ENCODE data around the gene SYNE1.

SYNE1 gene

GRCh38 chr6:152267967-152268845, 369.0 kb downstream of the SYNE1 start:
- DNase-seq, result no peak

GRCh38 chr6:152265651-152266050, 371.5 kb downstream of the SYNE1 start:
- DNase-seq, result no peak

GRCh38 chr6:152263582-152263981, 373.6 kb downstream of the SYNE1 start:
- DNase-seq, result no peak

GRCh38 chr6:152261179-152261578, 376.0 kb downstream of the SYNE1 start:
- no peak for DNase-seq

GRCh38 chr6:152259234-152259633, 377.9 kb downstream of the SYNE1 start:
- DNase-seq, result no peak

- no peak for DNase-seq
Observed at GRCh38 chr6:152257581-152257980, 379.6 kb downstream of the SYNE1 start.

- no peak for DNase-seq
Observed at GRCh38 chr6:152250127-152250526, 387.0 kb downstream of the SYNE1 start.

GRCh38 chr6:152248980-152249379, 388.2 kb downstream of the SYNE1 start:
- DNase-seq, result no peak

- DNase-seq, result no peak
Observed at GRCh38 chr6:152246554-152247337, 390.4 kb downstream of the SYNE1 start.

- no peak for DNase-seq
Observed at GRCh38 chr6:152244998-152245630, 392.0 kb downstream of the SYNE1 start.

GRCh38 chr6:152241013-152241766, 396.0 kb downstream of the SYNE1 start:
- DNase-seq, result no peak

- no peak for DNase-seq
Observed at GRCh38 chr6:152240436-152240835, 396.7 kb downstream of the SYNE1 start.

- DNase-seq, result no peak
Observed at GRCh38 chr6:152236370-152237097, 400.6 kb downstream of the SYNE1 start.

- DNase-seq, result no peak
Observed at GRCh38 chr6:152233547-152234320, 403.4 kb downstream of the SYNE1 start.

GRCh38 chr6:152232501-152233151, 404.5 kb downstream of the SYNE1 start:
- no peak for DNase-seq

- DNase-seq, result no peak
Observed at GRCh38 chr6:152229330-152229729, 407.8 kb downstream of the SYNE1 start.

GRCh38 chr6:152226119-152226518, 411.0 kb downstream of the SYNE1 start:
- no peak for DNase-seq

GRCh38 chr6:152225241-152225934, 411.8 kb downstream of the SYNE1 start:
- no peak for DNase-seq

GRCh38 chr6:152223636-152224035, 413.5 kb downstream of the SYNE1 start:
- no peak for DNase-seq
